Sigmoid colon (tissue), 4 donors: ENCODE data around the gene PEX7.

ENCODE experiments used
- CTCF ChIP-seq, 4 experiments: fragments of 450-650 bp in 3 of 4; fragments of 200-600 bp in 1 of 4; IDR thresholded peaks; one replicate each; pipeline ENCODE4 v1.5.1; 2016 to 2019; ENCODE audit warnings: antibody characterized with exemption in 4 of 4, mild to moderate bottlenecking in 3 of 4, moderate library complexity in 2 of 4
- POLR2A ChIP-seq, 2 donors: fragments of 450-650 bp; IDR thresholded peaks; one replicate each; pipeline ENCODE4 v1.6.1; 2016; ENCODE audit warnings: antibody characterized with exemption in 2 of 2, mild to moderate bottlenecking in 2 of 2, moderate library complexity in 2 of 2
- POLR2AphosphoS5 ChIP-seq, 4 donors: sonication (generic); formaldehyde crosslinking; IDR thresholded peaks; one replicate each; pipeline ENCODE4 v1.6.1; 2017; ENCODE audit warnings: antibody characterized with exemption in 4 of 4

GRCh38 chr6:136812174-136812573 is 10.2 kb upstream of the PEX7 start:
- TF ChIP-seq POLR2A (IDR thresholded peaks at IDR 0.05) (no peak), CTCF (IDR thresholded peaks at IDR 0.05) (no peak), POLR2AphosphoS5 (IDR thresholded peaks at IDR 0.05) (no peak)
